ENCODE data around the gene GDF11.

GDF11 gene

GRCh38 chr12:55706568-55707218 lies 36.2 kb upstream of the GDF11 start:
- peak overlapping the region; percentile 97 for H3K4me2 ChIP-seq
- no peak overlapping the region for H3K9ac ChIP-seq
- H3K36me3 ChIP-seq, result no peaks in the 10 kb centered on the region
- no peaks in the 10 kb centered on the region for H3K9me3 ChIP-seq
- peak overlapping the region; percentile 67; the same call in 1 of the 2 replicates for H3K4me3 ChIP-seq
- H3K27ac ChIP-seq, result no peak overlapping the region
- TF ChIP-seq Cebpa-rat (IDR thresholded peaks at IDR 0.05), result no peak
- peaks cover 23% of the 10 kb centered on the region for H3K27me3 ChIP-seq
- no peaks in the 10 kb centered on the region for H4K20me1 ChIP-seq
- H3K4me1 ChIP-seq, result peaks cover 37% of the 10 kb centered on the region

DNA sequence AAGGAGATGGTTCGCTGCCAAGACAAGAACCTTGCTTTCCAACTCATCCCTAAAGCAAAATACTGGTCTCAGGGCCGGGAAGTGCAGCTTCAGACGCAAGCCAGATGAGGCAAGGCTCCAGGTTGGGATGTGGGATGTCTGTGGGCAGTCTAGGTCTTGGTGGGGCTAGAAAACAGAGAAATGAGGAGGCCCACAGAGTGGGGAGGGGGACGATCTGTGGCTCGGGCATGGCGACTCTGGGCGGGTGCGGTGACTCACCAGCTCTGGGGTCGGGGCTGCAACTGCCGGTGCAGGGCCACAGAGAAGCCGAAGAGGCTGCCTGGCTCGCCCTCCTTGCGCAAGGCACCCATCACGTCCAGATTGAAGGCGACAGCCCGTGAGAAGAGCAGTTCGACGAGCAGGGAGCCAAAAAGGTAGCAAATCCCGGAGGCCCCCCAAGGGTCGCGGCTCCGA lies 35.7 kb upstream of the GDF11 start:
- Histone ChIP-seq H4K20me1 (no peaks in the 10 kb centered on the region), H3K36me3 (no peaks in the 10 kb centered on the region), H3K4me2 (peak overlapping the region; percentile 97), H3K27me3 (peaks cover 23% of the 10 kb centered on the region), H3K9me3 (no peaks in the 10 kb centered on the region), H3K9ac (no peak overlapping the region; the same call in 1 of the 2 replicates), H3K27ac (no peak overlapping the region), H3K4me3 (peak overlapping the region; percentile 67), H3K4me1 (peaks cover 37% of the 10 kb centered on the region)
- TF ChIP-seq Cebpa-rat (IDR thresholded peaks at IDR 0.05), result peak; percentile 23; the same call in 1 of the 2 replicates

GRCh38 chr12:55707841-55708694 lies 34.9 kb upstream of the GDF11 start, which contains the start of gene ITGA7:
TSS of gene ITGA7 (minus strand) at chr12:55707904. CDS start at chr12:55707682, 222 bp downstream.
- H3K4me2 ChIP-seq, result peak within 1 kb of the TSS; percentile 97
- peaks cover 37% of the 10 kb centered on the region for H3K4me1 ChIP-seq
- H3K4me3 ChIP-seq, result peak within 1 kb of the TSS; percentile 67
- H3K27me3 ChIP-seq, result peaks cover 23% of the 10 kb centered on the region
- TF ChIP-seq Cebpa-rat (IDR thresholded peaks at IDR 0.05), result no peak
- no peaks in the 10 kb centered on the region for H3K36me3 ChIP-seq
- no peaks in the 10 kb centered on the region for H4K20me1 ChIP-seq
- no peak within 1 kb of the TSS; the same call in 1 of the 2 replicates for H3K9ac ChIP-seq
- H3K9me3 ChIP-seq, result no peaks in the 10 kb centered on the region
- no peak within 1 kb of the TSS for H3K27ac ChIP-seq

DNA sequence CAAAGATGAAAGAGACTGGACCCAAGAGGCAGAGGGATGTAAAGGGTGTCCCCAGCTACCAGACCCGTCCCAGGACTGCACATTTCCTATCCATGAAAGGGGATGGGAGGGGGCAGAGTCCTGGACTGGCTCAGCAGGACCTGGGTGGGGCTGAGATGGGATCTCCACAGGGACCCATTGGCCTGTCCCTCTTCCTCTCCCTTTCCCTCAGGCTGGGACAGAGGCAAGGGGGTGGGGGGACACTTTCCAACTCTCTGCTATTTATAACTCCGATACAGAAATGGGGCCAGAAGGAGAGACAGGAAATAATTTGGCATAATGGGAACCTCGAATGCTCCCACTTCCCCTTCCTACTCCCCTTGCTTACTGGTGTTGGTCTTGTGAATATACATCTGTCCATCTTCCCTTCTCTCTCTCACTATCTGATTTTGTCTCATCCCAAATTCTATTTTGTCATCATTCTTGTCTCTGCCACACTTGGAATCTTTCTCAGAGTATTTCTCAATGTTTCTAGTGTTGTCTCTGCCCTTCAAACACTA lies 34.2 kb upstream of the GDF11 start:
- Histone ChIP-seq H3K36me3 (no peaks in the 10 kb centered on the region), H4K20me1 (no peaks in the 10 kb centered on the region), H3K4me3 (no peak overlapping the region; the same call in 1 of the 2 replicates), H3K27ac (no peak overlapping the region), H3K4me2 (peak overlapping the region; percentile 97), H3K4me1 (peaks cover 37% of the 10 kb centered on the region), H3K9me3 (no peaks in the 10 kb centered on the region), H3K27me3 (peaks cover 23% of the 10 kb centered on the region), H3K9ac (no peak overlapping the region)
- TF ChIP-seq Cebpa-rat (IDR thresholded peaks at IDR 0.05), result no peak

DNA sequence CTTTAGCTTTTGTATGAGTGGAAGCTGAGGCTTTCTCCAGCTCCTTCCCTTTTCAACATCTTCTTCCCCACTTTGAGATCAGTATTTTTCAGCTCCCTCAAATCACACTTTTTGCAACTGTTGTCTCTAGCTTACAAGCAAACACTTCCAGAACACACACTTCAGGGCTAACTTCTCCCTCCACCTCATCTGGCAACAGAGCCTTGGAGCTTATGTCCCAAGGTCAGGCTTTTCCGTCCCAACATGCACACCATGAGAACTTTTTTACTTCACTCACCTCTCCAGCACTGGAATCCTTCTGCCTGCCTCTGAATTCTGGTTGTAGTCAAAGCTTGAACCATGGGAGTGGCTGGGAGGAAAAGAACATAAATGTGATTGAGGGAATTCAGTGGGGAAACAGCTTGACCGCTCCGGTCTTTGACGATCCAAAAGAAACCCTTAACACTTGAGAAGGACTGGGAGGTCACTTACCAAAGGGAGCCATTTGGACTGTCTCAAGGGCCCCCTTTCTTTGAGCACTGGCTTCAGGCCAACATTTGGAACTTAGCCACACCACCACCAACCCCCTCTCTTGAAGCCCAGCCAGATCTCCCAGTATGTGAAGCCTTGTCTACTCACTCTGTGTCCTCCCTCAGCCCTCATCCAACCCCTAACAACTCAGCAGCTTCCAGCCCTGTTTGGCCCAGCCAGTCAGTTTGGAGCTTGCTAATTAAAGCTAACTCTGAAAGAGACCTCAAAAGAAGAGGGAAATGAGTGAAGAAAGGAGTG lies 31.0 kb upstream of the GDF11 start:
- Histone ChIP-seq H3K27me3 (peaks cover 16% of the 10 kb centered on the region), H3K9ac (no peak overlapping the region), H3K9me3 (no peaks in the 10 kb centered on the region), H4K20me1 (no peaks in the 10 kb centered on the region), H3K4me2 (no peak overlapping the region), H3K4me3 (no peak overlapping the region), H3K4me1 (peaks cover 40% of the 10 kb centered on the region), H3K27ac (no peak overlapping the region), H3K36me3 (no peaks in the 10 kb centered on the region)
- no peak for TF ChIP-seq Cebpa-rat (IDR thresholded peaks at IDR 0.05)

GRCh38 chr12:55712700-55713415 lies 30.1 kb upstream of the GDF11 start:
- Histone ChIP-seq H3K9ac (no peak overlapping the region), H3K4me2 (no peak overlapping the region), H3K27me3 (peaks cover 10% of the 10 kb centered on the region; the same call in 1 of the 2 replicates), H3K9me3 (no peaks in the 10 kb centered on the region), H4K20me1 (no peaks in the 10 kb centered on the region), H3K4me3 (no peak overlapping the region), H3K4me1 (peaks cover 43% of the 10 kb centered on the region), H3K27ac (no peak overlapping the region), H3K36me3 (no peaks in the 10 kb centered on the region)
- no peak for TF ChIP-seq Cebpa-rat (IDR thresholded peaks at IDR 0.05)

DNA sequence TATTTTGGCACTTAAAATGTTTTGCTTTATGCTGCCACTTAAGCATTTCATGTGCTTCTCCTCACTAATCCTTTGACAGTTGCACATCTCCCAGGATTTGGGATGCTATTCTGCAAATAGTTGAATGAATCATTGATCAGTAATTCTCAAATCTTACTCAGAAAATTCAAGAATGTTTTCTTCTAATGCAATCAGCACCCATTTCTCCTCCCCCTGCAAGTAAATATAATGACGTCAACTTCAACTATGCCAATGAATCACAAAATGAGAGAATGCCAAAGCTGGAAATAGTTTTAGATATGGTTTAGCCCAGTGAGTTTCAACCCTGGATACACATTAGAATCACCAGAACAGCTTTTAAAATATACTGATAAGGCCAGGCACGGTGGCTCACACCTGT lies 29.2 kb upstream of the GDF11 start:
- Histone ChIP-seq H3K4me1 (peaks cover 44% of the 10 kb centered on the region), H4K20me1 (no peaks in the 10 kb centered on the region), H3K27ac (no peak overlapping the region), H3K4me3 (no peak overlapping the region), H3K36me3 (0 out of 2 replicates have a peak, but pooled peaks cover under 1% of the 10 kb centered on the region), H3K4me2 (no peak overlapping the region), H3K9ac (no peak overlapping the region), H3K9me3 (no peaks in the 10 kb centered on the region), H3K27me3 (peaks cover 5% of the 10 kb centered on the region; the same call in 1 of the 2 replicates)
- TF ChIP-seq Cebpa-rat (IDR thresholded peaks at IDR 0.05), result no peak

- peak overlapping the region; percentile 29; the same call in 1 of the 2 replicates for H3K27ac ChIP-seq
- no peak for TF ChIP-seq Cebpa-rat (IDR thresholded peaks at IDR 0.05)
- peak overlapping the region; percentile 93 for H3K4me2 ChIP-seq
These were observed 27.7 kb upstream of the GDF11 start for GRCh38 chr12:55715169-55715764.

More at GRCh38 chr12:55715169-55715764, 27.7 kb upstream of the GDF11 start:
- Histone ChIP-seq H3K9me3 (no peaks in the 10 kb centered on the region), H3K36me3 (peaks cover 11% of the 10 kb centered on the region; the same call in 1 of the 2 replicates), H3K4me3 (peak overlapping the region; percentile 82), H4K20me1 (no peaks in the 10 kb centered on the region), H3K4me1 (peaks cover 48% of the 10 kb centered on the region), H3K9ac (peak overlapping the region; percentile 82; the same call in 1 of the 2 replicates), H3K27me3 (no peaks in the 10 kb centered on the region)
